GM23338 (cell line): ENCODE measurements around the gene PFKM. TPM values are rescaled to one million over a fixed set of nuclear protein-coding genes. Genes with fewer than 3 reads are reported as not detected.

Source experiments
- ATAC-seq: fragments of 200-7000 bp; cut with Tn5 transposase; 3 replicates; pipeline ENCODE4 v1.9.1; 2020
- DNase-seq: peaks from one replicate; pipeline ENCODE4 v3.0.0-alpha.2; 2015; ENCODE audit warnings: low spot score
- H2AFZ ChIP-seq: fragments of 200-600 bp; sonication (generic); 2 replicates; pipeline ENCODE4 v1.8.0; 2016; ENCODE audit warnings: antibody characterized with exemption, mild to moderate bottlenecking, moderate library complexity
- H3F3A ChIP-seq: fragments of 200-600 bp; sonication (generic); replicated peaks from 2 replicates; pipeline ENCODE4 v1.8.0; 2017; ENCODE audit warnings: antibody characterized with exemption, mixed run types, low read depth
- H3K27ac ChIP-seq: fragments of 200-600 bp; sonication (generic); 2 replicates; pipeline ENCODE4 v1.6.1; 2016; ENCODE audit warnings: low read depth
- H3K27me3 ChIP-seq: fragments of 200-600 bp; sonication (generic); 2 replicates; pipeline ENCODE4 v1.8.0; 2016; ENCODE audit warnings: mild to moderate bottlenecking, mixed run types, moderate library complexity; ENCODE audit not compliant: insufficient read depth
- H3K36me3 ChIP-seq: fragments of 200-600 bp; sonication (generic); 2 replicates; pipeline ENCODE4 v1.8.0; 2016; ENCODE audit warnings: mild to moderate bottlenecking; ENCODE audit not compliant: insufficient read depth
- H3K4me1 ChIP-seq: fragments of 200-600 bp; sonication (generic); 2 replicates; pipeline ENCODE4 v1.8.0; 2016; ENCODE audit warnings: mild to moderate bottlenecking, moderate library complexity; ENCODE audit not compliant: insufficient read depth
- H3K4me2 ChIP-seq: fragments of 200-600 bp; sonication (generic); 2 replicates; pipeline ENCODE4 v1.7.1; 2017; ENCODE audit warnings: mixed run types
- H3K4me3 ChIP-seq: fragments of 200-600 bp; sonication (generic); 2 replicates; pipeline ENCODE4 v1.6.1; 2016; ENCODE audit warnings: mixed run types
- H3K79me2 ChIP-seq: fragments of 200-600 bp; sonication (generic); replicated peaks from 2 replicates; pipeline ENCODE4 v1.8.0; 2017; ENCODE audit warnings: mild to moderate bottlenecking; ENCODE audit not compliant: insufficient read depth
- H3K9me2 ChIP-seq: fragments of 200-600 bp; sonication (generic); 2 replicates; pipeline ENCODE4 v1.8.0; 2017; ENCODE audit not compliant: insufficient read depth
- H4K20me1 ChIP-seq: fragments of 200-600 bp; sonication (generic); replicated peaks from 2 replicates; pipeline ENCODE4 v1.8.0; 2017; ENCODE audit warnings: mild to moderate bottlenecking; ENCODE audit not compliant: insufficient read depth
- H3K27ac Mint-ChIP-seq: 2 replicates; pipeline ENCODE4 v1.8.0; 2020; ENCODE audit warnings: inconsistent platforms, mild to moderate bottlenecking, moderate library complexity, mixed read lengths
- H3K27me3 Mint-ChIP-seq: 3 replicates; pipeline ENCODE4 v1.8.0; 2022; ENCODE audit warnings: low read depth, mild to moderate bottlenecking, moderate library complexity, mixed read lengths, inconsistent platforms; ENCODE audit not compliant: insufficient read depth, poor library complexity
- H3K36me3 Mint-ChIP-seq: 3 replicates; pipeline ENCODE4 v1.8.0; 2021; ENCODE audit warnings: low read depth, mild to moderate bottlenecking, inconsistent platforms, moderate library complexity, mixed read lengths
- H3K4me1 Mint-ChIP-seq: 3 replicates; pipeline ENCODE4 v1.8.0; 2020; ENCODE audit warnings: mild to moderate bottlenecking, inconsistent platforms, mixed read lengths
- H3K4me3 Mint-ChIP-seq: 3 replicates; pipeline ENCODE4 v1.8.0; 2021; ENCODE audit warnings: moderate library complexity, mild to moderate bottlenecking, inconsistent platforms, mixed read lengths
- H3K9me3 Mint-ChIP-seq: 3 replicates; pipeline ENCODE4 v1.8.0; 2020; ENCODE audit warnings: moderate library complexity, mild to moderate bottlenecking, inconsistent platforms, mixed read lengths
- CREB1 ChIP-seq: fragments of 250-450 bp; sonication (Bioruptor Pico); IDR thresholded peaks from 2 replicates; pipeline ENCODE4 v1.5.0; 2020; ENCODE audit warnings: low read depth, mild to moderate bottlenecking, moderate library complexity
- EZH2 ChIP-seq: fragments of 200-600 bp; sonication (generic); IDR thresholded peaks from one replicate; pipeline ENCODE4 v1.8.0; 2017; ENCODE audit warnings: antibody characterized with exemption, mild to moderate bottlenecking, low read depth; ENCODE audit not compliant: unreplicated experiment
- EZH2phosphoT487 ChIP-seq: fragments of 200-600 bp; sonication (generic); IDR thresholded peaks from one replicate; pipeline ENCODE4 v1.8.1; 2018; ENCODE audit warnings: antibody characterized with exemption; ENCODE audit not compliant: unreplicated experiment
- JUNB ChIP-seq: IDR thresholded peaks from one replicate; pipeline ENCODE4 v1.6.1; 2016; ENCODE audit warnings: antibody characterized with exemption; ENCODE audit not compliant: unreplicated experiment
- NANOG ChIP-seq: IDR thresholded peaks from 2 replicates; pipeline ENCODE4 v1.6.1; 2016; ENCODE audit warnings: antibody characterized with exemption, borderline replicate concordance
- POLR2AphosphoS5 ChIP-seq: IDR thresholded peaks from 2 replicates; pipeline ENCODE4 v1.6.1; 2016; ENCODE audit warnings: antibody characterized with exemption, low read depth
- STAT1 ChIP-seq: IDR thresholded peaks from one replicate; pipeline ENCODE4 v1.6.1; 2016; ENCODE audit warnings: antibody characterized with exemption; ENCODE audit not compliant: unreplicated experiment
- ZNF114 ChIP-seq: fragments of 250-450 bp; sonication (Bioruptor Pico); IDR thresholded peaks from 2 replicates; pipeline ENCODE4 v1.5.0; 2020; ENCODE audit warnings: mild to moderate bottlenecking, moderate library complexity
- polyA plus RNA-seq: library from polyadenylated mRNA; unstranded; fragments of >200 nt; fragmentation: Nextera tagmentation; extraction: Ambion mirVana; gene quantifications from 2 replicates; pipeline ENCODE4 v1.2.1, GENCODE V29; 2016
- total RNA-seq: library from RNA; depleted of rRNA; stranded (reverse); fragments of >200 nt; shearing (Covaris generic); gene quantifications from 2 replicates; pipeline ENCODE4 v1.2.3, GENCODE V29; 2014
- TF ChIP-seq, protein P1 (sequence below): fragments of 250-450 bp; sonication (Bioruptor Pico); IDR thresholded peaks from 2 replicates; pipeline ENCODE4 v1.5.0; 2020; ENCODE audit warnings: mild to moderate bottlenecking, moderate library complexity
- TF ChIP-seq, protein P2 (sequence below): IDR thresholded peaks from 2 replicates; pipeline ENCODE4 v1.6.1; 2016; ENCODE audit warnings: antibody characterized with exemption
- TF ChIP-seq, protein P3 (sequence below), 2 experiments: fragments of 200-600 bp in 1 of 2; sonication (generic) in 1 of 2; conservative IDR thresholded peaks; 2 replicates each; pipeline versions ENCODE4 v1.5.1 to v1.6.1; 2016 to 2017; ENCODE audit warnings: antibody characterized with exemption in 2 of 2, low read depth in 2 of 2, mild to moderate bottlenecking in 2 of 2, moderate library complexity in 1 of 2

Gene PFKM
- total and polyA plus RNA-seq, 2 experiments from 2014 or later: 47.2 to 82.5 TPM

DNA sequence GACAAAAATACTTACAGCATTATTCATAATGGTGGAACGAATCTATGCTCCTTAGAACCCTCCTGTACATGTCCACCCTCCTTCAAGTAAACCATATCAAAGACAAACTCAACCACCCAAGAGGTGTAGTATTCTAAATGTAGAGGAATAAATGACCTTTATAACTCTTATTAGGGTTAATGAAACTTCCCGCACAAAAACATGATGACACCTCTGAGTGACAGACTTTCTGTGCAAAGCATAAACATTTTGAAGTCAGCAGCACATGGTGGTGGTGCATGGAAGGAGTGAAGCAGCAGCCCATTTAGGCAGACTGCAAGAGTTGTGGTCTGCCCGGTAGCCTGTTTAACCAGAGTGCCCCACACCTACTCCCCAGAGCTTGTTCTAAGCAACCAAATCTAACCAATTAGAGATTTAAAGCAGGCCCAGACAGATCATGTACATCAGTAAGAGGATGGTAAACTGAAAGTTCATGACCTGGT lies 38.8 kb downstream of the PFKM start (continued):
- TF ChIP-seq, protein P1, sequence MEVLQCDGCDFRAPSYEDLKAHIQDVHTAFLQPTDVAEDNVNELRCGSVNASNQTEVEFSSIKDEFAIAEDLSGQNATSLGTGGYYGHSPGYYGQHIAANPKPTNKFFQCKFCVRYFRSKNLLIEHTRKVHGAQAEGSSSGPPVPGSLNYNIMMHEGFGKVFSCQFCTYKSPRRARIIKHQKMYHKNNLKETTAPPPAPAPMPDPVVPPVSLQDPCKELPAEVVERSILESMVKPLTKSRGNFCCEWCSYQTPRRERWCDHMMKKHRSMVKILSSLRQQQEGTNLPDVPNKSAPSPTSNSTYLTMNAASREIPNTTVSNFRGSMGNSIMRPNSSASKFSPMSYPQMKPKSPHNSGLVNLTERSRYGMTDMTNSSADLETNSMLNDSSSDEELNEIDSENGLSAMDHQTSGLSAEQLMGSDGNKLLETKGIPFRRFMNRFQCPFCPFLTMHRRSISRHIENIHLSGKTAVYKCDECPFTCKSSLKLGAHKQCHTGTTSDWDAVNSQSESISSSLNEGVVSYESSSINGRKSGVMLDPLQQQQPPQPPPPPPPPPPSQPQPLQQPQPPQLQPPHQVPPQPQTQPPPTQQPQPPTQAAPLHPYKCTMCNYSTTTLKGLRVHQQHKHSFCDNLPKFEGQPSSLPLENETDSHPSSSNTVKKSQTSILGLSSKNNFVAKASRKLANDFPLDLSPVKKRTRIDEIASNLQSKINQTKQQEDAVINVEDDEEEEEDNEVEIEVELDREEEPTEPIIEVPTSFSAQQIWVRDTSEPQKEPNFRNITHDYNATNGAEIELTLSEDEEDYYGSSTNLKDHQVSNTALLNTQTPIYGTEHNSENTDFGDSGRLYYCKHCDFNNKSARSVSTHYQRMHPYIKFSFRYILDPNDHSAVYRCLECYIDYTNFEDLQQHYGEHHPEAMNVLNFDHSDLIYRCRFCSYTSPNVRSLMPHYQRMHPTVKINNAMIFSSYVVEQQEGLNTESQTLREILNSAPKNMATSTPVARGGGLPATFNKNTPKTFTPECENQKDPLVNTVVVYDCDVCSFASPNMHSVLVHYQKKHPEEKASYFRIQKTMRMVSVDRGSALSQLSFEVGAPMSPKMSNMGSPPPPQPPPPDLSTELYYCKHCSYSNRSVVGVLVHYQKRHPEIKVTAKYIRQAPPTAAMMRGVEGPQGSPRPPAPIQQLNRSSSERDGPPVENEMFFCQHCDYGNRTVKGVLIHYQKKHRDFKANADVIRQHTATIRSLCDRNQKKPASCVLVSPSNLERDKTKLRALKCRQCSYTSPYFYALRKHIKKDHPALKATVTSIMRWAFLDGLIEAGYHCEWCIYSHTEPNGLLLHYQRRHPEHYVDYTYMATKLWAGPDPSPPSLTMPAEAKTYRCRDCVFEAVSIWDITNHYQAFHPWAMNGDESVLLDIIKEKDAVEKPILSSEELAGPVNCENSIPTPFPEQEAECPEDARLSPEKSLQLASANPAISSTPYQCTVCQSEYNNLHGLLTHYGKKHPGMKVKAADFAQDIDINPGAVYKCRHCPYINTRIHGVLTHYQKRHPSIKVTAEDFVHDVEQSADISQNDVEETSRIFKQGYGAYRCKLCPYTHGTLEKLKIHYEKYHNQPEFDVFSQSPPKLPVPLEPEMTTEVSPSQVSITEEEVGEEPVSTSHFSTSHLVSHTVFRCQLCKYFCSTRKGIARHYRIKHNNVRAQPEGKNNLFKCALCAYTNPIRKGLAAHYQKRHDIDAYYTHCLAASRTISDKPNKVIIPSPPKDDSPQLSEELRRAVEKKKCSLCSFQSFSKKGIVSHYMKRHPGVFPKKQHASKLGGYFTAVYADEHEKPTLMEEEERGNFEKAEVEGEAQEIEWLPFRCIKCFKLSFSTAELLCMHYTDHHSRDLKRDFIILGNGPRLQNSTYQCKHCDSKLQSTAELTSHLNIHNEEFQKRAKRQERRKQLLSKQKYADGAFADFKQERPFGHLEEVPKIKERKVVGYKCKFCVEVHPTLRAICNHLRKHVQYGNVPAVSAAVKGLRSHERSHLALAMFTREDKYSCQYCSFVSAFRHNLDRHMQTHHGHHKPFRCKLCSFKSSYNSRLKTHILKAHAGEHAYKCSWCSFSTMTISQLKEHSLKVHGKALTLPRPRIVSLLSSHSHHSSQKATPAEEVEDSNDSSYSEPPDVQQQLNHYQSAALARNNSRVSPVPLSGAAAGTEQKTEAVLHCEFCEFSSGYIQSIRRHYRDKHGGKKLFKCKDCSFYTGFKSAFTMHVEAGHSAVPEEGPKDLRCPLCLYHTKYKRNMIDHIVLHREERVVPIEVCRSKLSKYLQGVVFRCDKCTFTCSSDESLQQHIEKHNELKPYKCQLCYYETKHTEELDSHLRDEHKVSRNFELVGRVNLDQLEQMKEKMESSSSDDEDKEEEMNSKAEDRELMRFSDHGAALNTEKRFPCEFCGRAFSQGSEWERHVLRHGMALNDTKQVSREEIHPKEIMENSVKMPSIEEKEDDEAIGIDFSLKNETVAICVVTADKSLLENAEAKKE (CRISPR knock-in tag): no peak
- TF ChIP-seq EZH2 (no peak), NANOG (no peak), POLR2AphosphoS5 (no peak), CREB1 (CRISPR knock-in tag) (no peak)
- TF ChIP-seq, protein P2, sequence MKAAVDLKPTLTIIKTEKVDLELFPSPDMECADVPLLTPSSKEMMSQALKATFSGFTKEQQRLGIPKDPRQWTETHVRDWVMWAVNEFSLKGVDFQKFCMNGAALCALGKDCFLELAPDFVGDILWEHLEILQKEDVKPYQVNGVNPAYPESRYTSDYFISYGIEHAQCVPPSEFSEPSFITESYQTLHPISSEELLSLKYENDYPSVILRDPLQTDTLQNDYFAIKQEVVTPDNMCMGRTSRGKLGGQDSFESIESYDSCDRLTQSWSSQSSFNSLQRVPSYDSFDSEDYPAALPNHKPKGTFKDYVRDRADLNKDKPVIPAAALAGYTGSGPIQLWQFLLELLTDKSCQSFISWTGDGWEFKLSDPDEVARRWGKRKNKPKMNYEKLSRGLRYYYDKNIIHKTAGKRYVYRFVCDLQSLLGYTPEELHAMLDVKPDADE: no peak

DNA sequence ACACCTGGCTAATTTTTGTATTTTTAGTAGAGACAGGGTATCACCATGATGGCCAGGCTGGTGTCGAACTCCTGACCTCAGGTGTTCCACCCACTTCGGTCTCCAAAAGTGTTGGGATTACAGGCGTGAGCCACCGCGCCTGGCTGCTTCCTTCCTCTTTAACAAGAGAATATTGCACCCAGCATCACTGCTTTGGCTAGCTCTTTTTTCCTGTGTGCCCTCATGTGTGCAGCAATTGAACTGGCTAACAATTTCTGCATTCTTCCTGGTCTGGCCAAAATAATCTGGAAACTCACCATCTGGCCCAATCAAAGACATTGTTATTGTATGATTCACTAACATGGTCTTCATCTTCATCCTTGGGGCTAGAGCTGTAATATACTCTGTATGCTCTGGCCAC lies 40.9 kb downstream of the PFKM start:
- DNase-seq (no peak), ATAC-seq (no peak)
- no peaks in the 10 kb centered on the region for H3K36me3 ChIP-seq
- H3K4me1 ChIP-seq: peaks cover 7% of the 10 kb centered on the region; the same call in 1 of the 2 replicates
- no peaks in the 10 kb centered on the region for H3K27me3 ChIP-seq
- no peaks in the 10 kb centered on the region for H3K36me3 Mint-ChIP-seq
- no peaks in the 10 kb centered on the region for H3K79me2 ChIP-seq
- no peaks in the 10 kb centered on the region for H3F3A ChIP-seq
- H3K4me3 Mint-ChIP-seq: no peak overlapping the region
- H3K4me2 ChIP-seq: no peak overlapping the region
- peaks cover 7% of the 10 kb centered on the region for H3K27me3 Mint-ChIP-seq
- H3K9me3 Mint-ChIP-seq: no peaks in the 10 kb centered on the region
- H3K4me1 Mint-ChIP-seq: peaks cover 13% of the 10 kb centered on the region
- no peaks in the 10 kb centered on the region for H3K9me2 ChIP-seq
- H3K4me3 ChIP-seq: no peak overlapping the region
- no peaks in the 10 kb centered on the region for H4K20me1 ChIP-seq
- H2AFZ ChIP-seq: no peak overlapping the region
- H3K27ac Mint-ChIP-seq: no peak overlapping the region
- H3K27ac ChIP-seq: no peak overlapping the region
- TF ChIP-seq STAT1: no peak
- no peak for TF ChIP-seq POLR2AphosphoS5
- TF ChIP-seq, protein P3, sequence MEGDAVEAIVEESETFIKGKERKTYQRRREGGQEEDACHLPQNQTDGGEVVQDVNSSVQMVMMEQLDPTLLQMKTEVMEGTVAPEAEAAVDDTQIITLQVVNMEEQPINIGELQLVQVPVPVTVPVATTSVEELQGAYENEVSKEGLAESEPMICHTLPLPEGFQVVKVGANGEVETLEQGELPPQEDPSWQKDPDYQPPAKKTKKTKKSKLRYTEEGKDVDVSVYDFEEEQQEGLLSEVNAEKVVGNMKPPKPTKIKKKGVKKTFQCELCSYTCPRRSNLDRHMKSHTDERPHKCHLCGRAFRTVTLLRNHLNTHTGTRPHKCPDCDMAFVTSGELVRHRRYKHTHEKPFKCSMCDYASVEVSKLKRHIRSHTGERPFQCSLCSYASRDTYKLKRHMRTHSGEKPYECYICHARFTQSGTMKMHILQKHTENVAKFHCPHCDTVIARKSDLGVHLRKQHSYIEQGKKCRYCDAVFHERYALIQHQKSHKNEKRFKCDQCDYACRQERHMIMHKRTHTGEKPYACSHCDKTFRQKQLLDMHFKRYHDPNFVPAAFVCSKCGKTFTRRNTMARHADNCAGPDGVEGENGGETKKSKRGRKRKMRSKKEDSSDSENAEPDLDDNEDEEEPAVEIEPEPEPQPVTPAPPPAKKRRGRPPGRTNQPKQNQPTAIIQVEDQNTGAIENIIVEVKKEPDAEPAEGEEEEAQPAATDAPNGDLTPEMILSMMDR (conservative IDR thresholded peaks at IDR 0.05; ENCODE audit: low read depth in 2 of 2): no peak
- no peak for TF ChIP-seq EZH2phosphoT487
- no peak for TF ChIP-seq JUNB
- no peak for TF ChIP-seq NANOG
- TF ChIP-seq, protein P2: no peak
- no peak for TF ChIP-seq ZNF114 (CRISPR knock-in tag)
- TF ChIP-seq EZH2: no peak
